Esophagus muscularis mucosa (tissue), 4 donors: ENCODE data around the gene ARHGAP8. TPM values are rescaled to one million over a fixed set of nuclear protein-coding genes. Genes with fewer than 3 reads are reported as not detected.

ENCODE experiments used
- DNase-seq: peaks from one replicate; pipeline ENCODE4 v3.0.0-alpha.2; 2017; ENCODE audit errors: extremely low spot score
- H3K27ac ChIP-seq, 4 donors: fragments of 200-600 bp; sonication (generic); replicated peaks in 1 of 4; 1 replicate in 3 of 4; 2 replicates in 1 of 4; pipeline ENCODE4 v1.5.1; 2016 to 2019; ENCODE audit warnings: mild to moderate bottlenecking in 1 of 4
- H3K27me3 ChIP-seq, 4 donors: fragments of 200-600 bp; sonication (generic); one replicate each; pipeline versions ENCODE4 v1.5.1 to v1.6.0; 2016 to 2019
- H3K36me3 ChIP-seq, 4 donors: fragments of 200-600 bp; sonication (generic); one replicate each; pipeline ENCODE4 v1.5.1; 2016 to 2019
- H3K4me1 ChIP-seq, 4 donors: fragments of 200-600 bp; sonication (generic); one replicate each; pipeline ENCODE4 v1.5.1; 2016 to 2019
- H3K4me3 ChIP-seq, 4 donors: fragments of 200-600 bp; sonication (generic); 1 replicate in 2 of 4; 2 replicates in 2 of 4; pipeline ENCODE4 v1.5.1; 2016 to 2019; ENCODE audit warnings: mild to moderate bottlenecking in 4 of 4, moderate library complexity in 1 of 4
- H3K9me3 ChIP-seq, 4 donors: fragments of 200-600 bp; sonication (generic); 1 replicate in 3 of 4; 2 replicates in 1 of 4; pipeline ENCODE4 v1.5.1; 2016 to 2019
- EP300 ChIP-seq: sonication (generic); formaldehyde crosslinking; IDR thresholded peaks from one replicate; pipeline ENCODE4 v1.6.1; 2017; ENCODE audit warnings: antibody characterized with exemption
- POLR2A ChIP-seq: fragments of 450-650 bp; IDR thresholded peaks from one replicate; pipeline ENCODE4 v1.6.1; 2017; ENCODE audit warnings: antibody characterized with exemption, moderate library complexity, mild to moderate bottlenecking, low read depth
- POLR2AphosphoS5 ChIP-seq, 2 donors: sonication (generic); formaldehyde crosslinking; IDR thresholded peaks; one replicate each; pipeline ENCODE4 v1.6.1; 2017; ENCODE audit warnings: antibody characterized with exemption in 2 of 2
- WGBS: methylation state at CpG from one replicate; pipeline ENCODE4 v1.1.5; 2018; 5-methylcytosine and 5-hydroxymethylcytosine counted together
- intact Hi-C: fragments of 100-400 bp; cut with DNase I; formaldehyde crosslinking; loops from one replicate; pipeline ENCODE4 v1.15.1; 2023
- total RNA-seq, 4 donors: library from RNA; depleted of rRNA; stranded (reverse); fragments of >200 nt; gene quantifications; one replicate each; pipeline versions ENCODE4 v1.1.0 to v1.2.1, GENCODE V29; 2016
- TF ChIP-seq, protein P1 (sequence below), 3 experiments: fragments of 200-600 bp in 2 of 3; fragments of 450-650 bp in 1 of 3; sonication (generic) in 2 of 3; IDR thresholded peaks; one replicate each; pipeline ENCODE4 v1.5.1; 2017 to 2019; ENCODE audit warnings: antibody characterized with exemption in 3 of 3, mild to moderate bottlenecking in 2 of 3, moderate library complexity in 1 of 3

Gene ARHGAP8
- total RNA-seq, 4 donors from 2014 or later: 0.33 to 0.58 TPM; not detected in 2

DNA sequence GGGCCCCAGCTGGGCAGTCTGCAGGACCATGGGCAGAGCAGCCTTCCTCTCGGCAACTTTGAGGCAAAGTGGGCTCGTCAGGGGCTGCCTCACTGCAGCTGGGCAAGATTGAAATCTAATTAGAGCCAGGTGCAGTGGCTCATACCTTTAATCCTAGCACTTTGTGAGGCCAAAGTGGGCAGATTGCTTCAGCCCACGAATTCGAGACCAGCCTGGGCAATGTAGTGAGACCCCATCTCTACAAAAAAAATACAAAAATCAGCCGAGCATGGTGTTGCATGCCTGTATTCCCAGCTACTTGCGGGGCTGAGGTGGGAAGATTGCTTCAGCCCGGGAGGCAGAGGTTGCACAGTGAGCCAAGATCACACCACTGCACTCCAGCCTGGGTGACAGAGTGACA is 34.2 kb downstream of the ARHGAP8 start:
- Histone ChIP-seq H3K27me3 (peaks cover 0 to 44% (median 0%) of the 10 kb centered on the region in 4 donors), H3K4me3 (no peak overlapping the region), H3K4me1 (no peaks in the 10 kb centered on the region), H3K27ac (no peak overlapping the region), H3K9me3 (peaks cover 0 to 5% (median 1%) of the 10 kb centered on the region in 4 donors), H3K36me3 (no peaks in the 10 kb centered on the region)
- intact Hi-C loops: no loop called here
- TF ChIP-seq, protein P1, sequence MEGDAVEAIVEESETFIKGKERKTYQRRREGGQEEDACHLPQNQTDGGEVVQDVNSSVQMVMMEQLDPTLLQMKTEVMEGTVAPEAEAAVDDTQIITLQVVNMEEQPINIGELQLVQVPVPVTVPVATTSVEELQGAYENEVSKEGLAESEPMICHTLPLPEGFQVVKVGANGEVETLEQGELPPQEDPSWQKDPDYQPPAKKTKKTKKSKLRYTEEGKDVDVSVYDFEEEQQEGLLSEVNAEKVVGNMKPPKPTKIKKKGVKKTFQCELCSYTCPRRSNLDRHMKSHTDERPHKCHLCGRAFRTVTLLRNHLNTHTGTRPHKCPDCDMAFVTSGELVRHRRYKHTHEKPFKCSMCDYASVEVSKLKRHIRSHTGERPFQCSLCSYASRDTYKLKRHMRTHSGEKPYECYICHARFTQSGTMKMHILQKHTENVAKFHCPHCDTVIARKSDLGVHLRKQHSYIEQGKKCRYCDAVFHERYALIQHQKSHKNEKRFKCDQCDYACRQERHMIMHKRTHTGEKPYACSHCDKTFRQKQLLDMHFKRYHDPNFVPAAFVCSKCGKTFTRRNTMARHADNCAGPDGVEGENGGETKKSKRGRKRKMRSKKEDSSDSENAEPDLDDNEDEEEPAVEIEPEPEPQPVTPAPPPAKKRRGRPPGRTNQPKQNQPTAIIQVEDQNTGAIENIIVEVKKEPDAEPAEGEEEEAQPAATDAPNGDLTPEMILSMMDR (IDR thresholded peaks at IDR 0.05): no peak
- TF ChIP-seq EP300: no peak
- TF ChIP-seq POLR2A: no peak
- TF ChIP-seq POLR2AphosphoS5 (IDR thresholded peaks at IDR 0.05): no peak
- WGBS: 81% methylated on average over 6 of the region's 7 CpGs
- no peak for DNase-seq

DNA sequence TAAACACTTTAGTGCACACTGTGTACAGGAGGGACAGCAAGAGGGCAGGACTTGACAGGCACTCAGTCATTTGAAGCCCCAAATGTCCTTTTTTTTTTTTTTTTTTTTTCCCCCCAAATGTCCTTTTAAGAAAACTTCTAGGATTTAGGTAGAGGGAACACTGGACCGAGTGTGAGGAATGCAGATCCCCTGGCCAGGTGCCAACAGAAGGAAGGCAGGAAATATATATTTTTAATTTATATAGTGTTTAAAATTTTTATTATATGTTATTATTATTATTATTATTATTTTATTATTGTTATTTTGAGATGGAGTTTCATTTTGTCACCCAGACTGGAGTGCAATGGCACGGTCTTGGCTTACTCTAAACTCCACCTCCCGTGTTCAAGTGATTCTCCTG is 35.5 kb downstream of the ARHGAP8 start:
- 72% methylated on average over 3 of the region's 3 CpGs for WGBS
- no peak overlapping the region for H3K4me3 ChIP-seq
- peaks cover 0 to 5% (median 1%) of the 10 kb centered on the region in 4 donors for H3K9me3 ChIP-seq
- H3K4me1 ChIP-seq: no peaks in the 10 kb centered on the region
- H3K36me3 ChIP-seq: no peaks in the 10 kb centered on the region
- H3K27me3 ChIP-seq: peaks cover 0 to 35% (median 0%) of the 10 kb centered on the region in 4 donors
- no peak for DNase-seq
- no peak overlapping the region for H3K27ac ChIP-seq
- TF ChIP-seq EP300 (no peak), POLR2A (no peak), POLR2AphosphoS5 (IDR thresholded peaks at IDR 0.05) (no peak)
- TF ChIP-seq, protein P1 (IDR thresholded peaks at IDR 0.05): no peak
- intact Hi-C loops: no loop called here

DNA sequence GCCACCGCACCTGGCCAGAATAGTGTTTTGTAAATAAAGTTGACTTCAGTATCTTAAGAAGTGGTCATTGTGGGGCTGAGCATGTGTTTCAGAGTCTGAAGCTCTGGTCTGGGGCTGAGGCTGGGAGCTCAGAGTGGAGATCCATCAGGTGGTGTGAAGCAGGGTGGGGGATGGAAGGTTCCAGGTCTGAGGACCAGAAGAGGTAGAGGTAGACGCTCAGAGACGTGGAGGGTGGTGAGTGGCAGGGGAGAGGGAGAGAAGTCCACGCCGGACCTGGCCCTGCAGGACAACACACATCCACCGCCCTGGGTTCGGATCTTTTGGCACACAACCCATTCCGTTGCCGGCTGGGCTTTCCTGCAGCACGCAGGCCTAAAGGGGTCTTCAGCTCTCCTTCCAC is 40.7 kb downstream of the ARHGAP8 start:
- 76% methylated on average over 10 of the region's 10 CpGs for WGBS
- Histone ChIP-seq H3K4me1 (no peaks in the 10 kb centered on the region), H3K36me3 (no peaks in the 10 kb centered on the region), H3K9me3 (peaks cover 0 to 5% (median 1%) of the 10 kb centered on the region in 4 donors), H3K27me3 (peaks cover 0 to 49% (median 0%) of the 10 kb centered on the region in 4 donors), H3K4me3 (no peak overlapping the region), H3K27ac (no peak overlapping the region)
- TF ChIP-seq POLR2AphosphoS5 (IDR thresholded peaks at IDR 0.05): no peak
- no peak for TF ChIP-seq POLR2A
- no peak for DNase-seq
- intact Hi-C loops: no loop called here

DNA sequence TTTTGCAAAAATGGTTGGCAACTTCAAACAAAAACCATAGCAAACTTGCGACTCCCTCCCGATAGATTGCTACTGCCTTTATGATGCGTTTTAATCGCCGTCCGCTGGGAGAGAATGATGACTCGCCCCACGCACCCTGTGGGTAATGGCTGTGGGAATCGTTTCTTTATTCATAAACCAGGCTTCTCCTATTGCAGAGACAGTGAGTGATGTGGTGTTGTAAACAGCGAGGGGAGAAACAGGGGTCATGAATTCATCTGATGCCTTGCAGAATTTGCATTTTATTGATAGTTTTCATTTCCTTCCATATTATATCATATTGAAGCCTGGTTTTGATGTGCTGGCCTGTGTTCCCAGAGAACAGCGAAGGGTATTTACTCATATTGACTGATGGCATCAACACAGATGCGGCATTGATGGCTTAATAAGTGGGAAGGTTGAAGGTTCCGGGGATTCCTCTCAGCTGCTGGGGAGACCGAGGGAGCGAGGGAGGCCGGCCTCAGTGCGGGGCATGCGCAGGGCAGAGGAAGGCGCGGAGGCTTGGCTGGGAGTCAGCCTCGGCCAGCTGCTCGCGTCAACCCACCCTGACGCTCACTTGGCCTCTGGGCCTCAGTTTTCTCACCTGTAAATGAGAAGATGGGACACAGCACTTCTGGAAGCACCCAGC is 41.3 kb downstream of the ARHGAP8 start:
- peaks cover 0 to 54% (median 0%) of the 10 kb centered on the region in 4 donors for H3K27me3 ChIP-seq
- TF ChIP-seq EP300 (no peak), POLR2A (no peak), POLR2AphosphoS5 (IDR thresholded peaks at IDR 0.05) (no peak)
- TF ChIP-seq, protein P1 (IDR thresholded peaks at IDR 0.05): no peak
- no peaks in the 10 kb centered on the region for H3K36me3 ChIP-seq
- intact Hi-C loops: no loop called here
- DNase-seq: no peak
- H3K4me3 ChIP-seq: no peak overlapping the region
- no peaks in the 10 kb centered on the region for H3K4me1 ChIP-seq
- H3K9me3 ChIP-seq: peaks cover 0 to 5% (median 0%) of the 10 kb centered on the region in 4 donors
- H3K27ac ChIP-seq: no peak overlapping the region
- 63% methylated on average over 24 of the region's 24 CpGs for WGBS

DNA sequence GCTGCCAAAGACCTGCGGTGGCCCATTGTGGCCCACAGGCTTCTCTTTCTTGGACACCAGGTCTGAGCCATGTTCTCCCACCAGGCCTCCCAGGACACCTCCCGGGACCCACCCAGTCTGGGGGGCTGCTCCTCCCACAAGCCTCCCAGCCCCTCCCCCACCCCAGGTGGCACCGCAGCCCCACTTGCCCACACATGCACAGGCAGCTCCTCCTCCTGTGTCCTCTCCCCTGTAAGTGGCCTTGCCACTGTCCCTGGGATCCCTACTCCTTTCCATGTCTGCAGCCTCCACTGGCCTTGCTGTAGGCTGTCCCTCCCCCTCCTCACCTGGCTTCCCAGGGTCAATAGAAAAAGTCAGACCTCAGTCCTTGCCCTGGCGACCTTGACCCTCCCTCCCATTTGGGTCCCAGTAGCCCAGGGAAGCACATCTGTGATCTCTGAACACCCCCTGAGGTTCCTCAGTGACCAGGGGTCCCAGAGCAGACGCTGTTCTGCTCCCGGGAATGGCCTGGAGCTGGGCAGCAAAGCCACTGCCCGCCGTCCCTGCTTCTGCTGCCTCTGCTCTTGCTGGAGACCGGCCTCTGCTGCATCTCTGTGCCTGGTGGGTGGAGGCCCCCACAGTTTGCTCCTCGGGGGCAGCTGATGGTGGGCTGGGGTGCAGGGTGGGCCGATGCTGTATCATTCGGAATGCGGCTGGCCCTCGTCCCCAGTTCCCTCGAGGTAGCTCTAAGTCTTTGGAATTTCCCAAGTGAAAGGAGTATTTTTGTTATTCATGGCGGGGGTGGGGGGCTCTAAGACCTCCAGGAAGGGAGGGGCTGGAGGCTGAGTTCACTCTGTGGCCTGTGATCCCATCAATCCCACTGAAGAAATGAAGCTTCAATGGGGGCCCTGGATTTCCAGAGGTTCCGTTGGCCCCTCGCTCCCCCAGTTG is 43.6 kb downstream of the ARHGAP8 start:
- WGBS: 68% methylated on average over 14 of the region's 18 CpGs
- intact Hi-C loops: no loop called here
- Histone ChIP-seq H3K4me3 (no peak overlapping the region), H3K9me3 (no peaks in the 10 kb centered on the region), H3K27ac (no peak overlapping the region), H3K36me3 (no peaks in the 10 kb centered on the region), H3K27me3 (peaks cover 0 to 67% (median 0%) of the 10 kb centered on the region in 4 donors), H3K4me1 (no peaks in the 10 kb centered on the region)
- no peak for DNase-seq
- TF ChIP-seq, protein P1 (IDR thresholded peaks at IDR 0.05): no peak
- TF ChIP-seq POLR2AphosphoS5 (IDR thresholded peaks at IDR 0.05): no peak
- no peak for TF ChIP-seq EP300
- TF ChIP-seq POLR2A: no peak
